Measurements from ENCODE around the gene DISC1.
"Not testable (repeated sequence)": the region's sequence is repeated elsewhere in the genome, so short reads cannot be mapped to it uniquely, and the experiment has no call there.

Gene DISC1

GRCh38 chr1:231656741-231657140, 30.2 kb downstream of the DISC1 start:
- Histone ChIP-seq H3K4me3 (replicated peaks; ENCODE audit: insufficient read depth, low read length) (no peak overlapping the region), H3K27ac (replicated peaks) (no peak overlapping the region), H3K27me3 (ENCODE audit: insufficient read depth, poor library complexity, severe bottlenecking) (no peaks in the 10 kb centered on the region)
- no peak for DNase-seq (ENCODE audit: low read depth in 1 of 2, low spot score in 1 of 2)
- TF ChIP-seq SPI1 (IDR thresholded peaks at IDR 0.05; ENCODE audit: borderline replicate concordance, low read depth) = no peak

DNA sequence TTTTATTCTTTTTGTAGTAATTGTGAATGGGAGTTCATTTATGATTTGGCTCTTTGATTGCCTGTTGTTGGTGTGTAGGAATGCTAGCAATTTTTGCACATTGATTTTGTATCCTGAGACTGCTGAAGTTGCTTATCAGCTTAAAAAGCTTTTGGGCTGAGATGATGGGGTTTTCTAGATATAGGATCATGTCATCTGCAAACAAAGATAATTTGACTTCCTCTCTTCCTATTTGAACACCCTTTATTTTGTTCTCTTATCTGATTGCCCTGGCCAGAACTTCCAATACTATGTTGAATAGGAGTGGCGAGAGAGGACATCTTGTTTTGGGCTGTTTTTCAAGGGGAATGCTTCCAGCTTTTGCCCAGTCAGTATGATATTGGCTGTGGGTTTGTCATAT, 31.6 kb downstream of the DISC1 start:
- not testable (repeated sequence) for DNase-seq (ENCODE audit: low read depth in 1 of 2, low spot score in 1 of 2); H3K27ac ChIP-seq (replicated peaks); H3K27me3 ChIP-seq (ENCODE audit: insufficient read depth, poor library complexity, severe bottlenecking); H3K4me3 ChIP-seq (replicated peaks; ENCODE audit: insufficient read depth, low read length)

- TF ChIP-seq, protein P1, sequence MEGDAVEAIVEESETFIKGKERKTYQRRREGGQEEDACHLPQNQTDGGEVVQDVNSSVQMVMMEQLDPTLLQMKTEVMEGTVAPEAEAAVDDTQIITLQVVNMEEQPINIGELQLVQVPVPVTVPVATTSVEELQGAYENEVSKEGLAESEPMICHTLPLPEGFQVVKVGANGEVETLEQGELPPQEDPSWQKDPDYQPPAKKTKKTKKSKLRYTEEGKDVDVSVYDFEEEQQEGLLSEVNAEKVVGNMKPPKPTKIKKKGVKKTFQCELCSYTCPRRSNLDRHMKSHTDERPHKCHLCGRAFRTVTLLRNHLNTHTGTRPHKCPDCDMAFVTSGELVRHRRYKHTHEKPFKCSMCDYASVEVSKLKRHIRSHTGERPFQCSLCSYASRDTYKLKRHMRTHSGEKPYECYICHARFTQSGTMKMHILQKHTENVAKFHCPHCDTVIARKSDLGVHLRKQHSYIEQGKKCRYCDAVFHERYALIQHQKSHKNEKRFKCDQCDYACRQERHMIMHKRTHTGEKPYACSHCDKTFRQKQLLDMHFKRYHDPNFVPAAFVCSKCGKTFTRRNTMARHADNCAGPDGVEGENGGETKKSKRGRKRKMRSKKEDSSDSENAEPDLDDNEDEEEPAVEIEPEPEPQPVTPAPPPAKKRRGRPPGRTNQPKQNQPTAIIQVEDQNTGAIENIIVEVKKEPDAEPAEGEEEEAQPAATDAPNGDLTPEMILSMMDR (IDR thresholded peaks at IDR 0.05; ENCODE audit: insufficient read depth, low read length) = no peak
- no peak for TF ChIP-seq SPI1 (IDR thresholded peaks at IDR 0.05; ENCODE audit: borderline replicate concordance, low read depth)
- TF ChIP-seq GABPA (IDR thresholded peaks at IDR 0.05; ENCODE audit: low read depth) = no peak
- no peak for TF ChIP-seq POLR2AphosphoS5 (IDR thresholded peaks at IDR 0.05; ENCODE audit: low read depth)
- TF ChIP-seq, protein P2, sequence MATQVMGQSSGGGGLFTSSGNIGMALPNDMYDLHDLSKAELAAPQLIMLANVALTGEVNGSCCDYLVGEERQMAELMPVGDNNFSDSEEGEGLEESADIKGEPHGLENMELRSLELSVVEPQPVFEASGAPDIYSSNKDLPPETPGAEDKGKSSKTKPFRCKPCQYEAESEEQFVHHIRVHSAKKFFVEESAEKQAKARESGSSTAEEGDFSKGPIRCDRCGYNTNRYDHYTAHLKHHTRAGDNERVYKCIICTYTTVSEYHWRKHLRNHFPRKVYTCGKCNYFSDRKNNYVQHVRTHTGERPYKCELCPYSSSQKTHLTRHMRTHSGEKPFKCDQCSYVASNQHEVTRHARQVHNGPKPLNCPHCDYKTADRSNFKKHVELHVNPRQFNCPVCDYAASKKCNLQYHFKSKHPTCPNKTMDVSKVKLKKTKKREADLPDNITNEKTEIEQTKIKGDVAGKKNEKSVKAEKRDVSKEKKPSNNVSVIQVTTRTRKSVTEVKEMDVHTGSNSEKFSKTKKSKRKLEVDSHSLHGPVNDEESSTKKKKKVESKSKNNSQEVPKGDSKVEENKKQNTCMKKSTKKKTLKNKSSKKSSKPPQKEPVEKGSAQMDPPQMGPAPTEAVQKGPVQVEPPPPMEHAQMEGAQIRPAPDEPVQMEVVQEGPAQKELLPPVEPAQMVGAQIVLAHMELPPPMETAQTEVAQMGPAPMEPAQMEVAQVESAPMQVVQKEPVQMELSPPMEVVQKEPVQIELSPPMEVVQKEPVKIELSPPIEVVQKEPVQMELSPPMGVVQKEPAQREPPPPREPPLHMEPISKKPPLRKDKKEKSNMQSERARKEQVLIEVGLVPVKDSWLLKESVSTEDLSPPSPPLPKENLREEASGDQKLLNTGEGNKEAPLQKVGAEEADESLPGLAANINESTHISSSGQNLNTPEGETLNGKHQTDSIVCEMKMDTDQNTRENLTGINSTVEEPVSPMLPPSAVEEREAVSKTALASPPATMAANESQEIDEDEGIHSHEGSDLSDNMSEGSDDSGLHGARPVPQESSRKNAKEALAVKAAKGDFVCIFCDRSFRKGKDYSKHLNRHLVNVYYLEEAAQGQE (IDR thresholded peaks at IDR 0.05; ENCODE audit: insufficient replicate concordance, low read depth) = peak; percentile 44
- no peak overlapping the region for H3K4me3 ChIP-seq (replicated peaks; ENCODE audit: insufficient read depth, low read length)
- no peak overlapping the region for H3K27ac ChIP-seq (replicated peaks)
- no peak for DNase-seq (ENCODE audit: low read depth in 1 of 2, low spot score in 1 of 2)
- no peaks in the 10 kb centered on the region for H3K27me3 ChIP-seq (ENCODE audit: insufficient read depth, poor library complexity, severe bottlenecking)
Measured at GRCh38 chr1:231660198-231660597, 33.6 kb downstream of the DISC1 start.

DNA sequence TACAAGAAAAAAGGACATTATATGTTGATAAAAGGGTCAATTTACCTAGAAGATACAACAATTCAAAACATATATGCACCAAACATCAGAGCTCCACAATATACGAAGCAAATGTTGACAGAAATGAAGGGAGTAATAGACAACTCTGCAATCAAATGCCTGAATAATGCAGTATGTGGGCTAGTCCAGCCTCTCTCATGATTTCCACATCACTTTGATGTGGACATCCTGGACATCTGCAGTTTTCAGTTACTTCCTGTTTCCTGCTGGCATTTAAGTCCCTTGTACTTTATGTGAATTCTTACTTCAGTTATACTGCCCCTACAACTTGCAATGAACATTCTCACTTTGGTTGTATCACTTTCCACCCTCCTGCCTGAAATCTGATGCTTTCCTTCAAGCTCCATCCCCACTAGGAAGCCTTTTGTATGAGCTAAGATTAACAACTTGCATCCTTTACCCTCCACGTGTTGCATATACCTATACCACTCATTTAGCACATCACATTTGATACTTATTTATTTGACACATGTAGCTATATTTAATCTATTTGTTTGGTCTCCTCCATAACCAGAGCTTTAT, 36.7 kb downstream of the DISC1 start:
- Histone ChIP-seq H3K27ac (replicated peaks) (peak overlapping the region; percentile 60), H3K27me3 (ENCODE audit: insufficient read depth, poor library complexity, severe bottlenecking) (no peaks in the 10 kb centered on the region), H3K4me3 (replicated peaks; ENCODE audit: insufficient read depth, low read length) (no peak overlapping the region; the same call in 1 of the 2 replicates)
- TF ChIP-seq POLR2AphosphoS5 (IDR thresholded peaks at IDR 0.05; ENCODE audit: low read depth) = peak; percentile 40; the same call in 1 of the 2 replicates
- TF ChIP-seq, protein P1 (IDR thresholded peaks at IDR 0.05; ENCODE audit: insufficient read depth, low read length) = no peak
- DNase-seq (ENCODE audit: low read depth in 1 of 2, low spot score in 1 of 2) = peak; percentile 68 to 84

- H3K4me3 ChIP-seq (replicated peaks; ENCODE audit: insufficient read depth, low read length) = no peak overlapping the region
- no peaks in the 10 kb centered on the region for H3K27me3 ChIP-seq (ENCODE audit: insufficient read depth, poor library complexity, severe bottlenecking)
- TF ChIP-seq, protein P1 (IDR thresholded peaks at IDR 0.05; ENCODE audit: insufficient read depth, low read length) = no peak
- no peak for TF ChIP-seq POLR2AphosphoS5 (IDR thresholded peaks at IDR 0.05; ENCODE audit: low read depth)
- TF ChIP-seq, protein P2 (IDR thresholded peaks at IDR 0.05; ENCODE audit: insufficient replicate concordance, low read depth) = no peak
- TF ChIP-seq GABPA (IDR thresholded peaks at IDR 0.05; ENCODE audit: low read depth) = no peak
- TF ChIP-seq SPI1 (IDR thresholded peaks at IDR 0.05; ENCODE audit: borderline replicate concordance, low read depth) = no peak
- no peak overlapping the region for H3K27ac ChIP-seq (replicated peaks)
- DNase-seq (ENCODE audit: low read depth in 1 of 2, low spot score in 1 of 2) = no peak
Measured at GRCh38 chr1:231665101-231665500, 38.5 kb downstream of the DISC1 start.

Measured in HL-60 (cell line).